Trophoblast cell (in vitro differentiated cells and primary cell): ENCODE data around the gene SLC9A1.

ENCODE experiments used
- DNase-seq, 2 donors: peaks; one replicate each; pipeline ENCODE4 v3.0.0-alpha.2; 2016
- H2AFZ ChIP-seq: 2 replicates; pipeline ENCODE4 v1.6.1; 2013; ENCODE audit warnings: low read length, moderate library complexity, mild to moderate bottlenecking; ENCODE audit not compliant: insufficient read depth, poor library complexity
- H2AK5ac ChIP-seq: 2 replicates; pipeline ENCODE4 v1.6.1; 2013; ENCODE audit warnings: mild to moderate bottlenecking, low read length
- H2BK120ac ChIP-seq: 2 replicates; pipeline ENCODE4 v1.6.1; 2013; ENCODE audit warnings: low read length, mild to moderate bottlenecking, moderate library complexity; ENCODE audit not compliant: insufficient read depth, poor library complexity
- H2BK12ac ChIP-seq: 2 replicates; pipeline ENCODE4 v1.6.1; 2013; ENCODE audit warnings: mild to moderate bottlenecking, low read length, moderate library complexity
- H2BK5ac ChIP-seq: 2 replicates; pipeline ENCODE4 v1.6.1; 2013; ENCODE audit warnings: low read length, low read depth, moderate library complexity, mild to moderate bottlenecking; ENCODE audit not compliant: poor library complexity
- H3K14ac ChIP-seq: 2 replicates; pipeline ENCODE4 v1.6.1; 2013; ENCODE audit warnings: mild to moderate bottlenecking, low read length
- H3K18ac ChIP-seq: 2 replicates; pipeline ENCODE4 v1.6.1; 2013; ENCODE audit warnings: mild to moderate bottlenecking, low read length
- H3K23ac ChIP-seq: 2 replicates; pipeline ENCODE4 v1.6.1; 2013; ENCODE audit warnings: low read length
- H3K27ac ChIP-seq: 2 replicates; pipeline ENCODE4 v1.5.1; 2013; ENCODE audit warnings: low read depth, mild to moderate bottlenecking, inconsistent platforms, low read length, moderate library complexity
- H3K27me3 ChIP-seq: 2 replicates; pipeline ENCODE4 v1.6.1; 2013; ENCODE audit warnings: inconsistent platforms, mild to moderate bottlenecking, low read length, moderate library complexity; ENCODE audit not compliant: insufficient read depth
- H3K36me3 ChIP-seq, 2 experiments: 1 replicate in 1 of 2; 2 replicates in 1 of 2; pipeline ENCODE4 v1.6.1; 2013; ENCODE audit warnings: low read length in 2 of 2, mild to moderate bottlenecking in 2 of 2, moderate library complexity in 1 of 2; ENCODE audit not compliant: insufficient read depth in 2 of 2, control insufficient read depth in 1 of 2
- H3K4ac ChIP-seq: 2 replicates; pipeline ENCODE4 v1.6.1; 2013; ENCODE audit warnings: low read depth, mild to moderate bottlenecking, low read length, moderate library complexity
- H3K4me1 ChIP-seq, 2 experiments: 1 replicate in 1 of 2; 2 replicates in 1 of 2; pipeline ENCODE4 v1.6.1; 2013; ENCODE audit warnings: low read length in 2 of 2, mild to moderate bottlenecking in 2 of 2, moderate library complexity in 1 of 2; ENCODE audit not compliant: insufficient read depth in 2 of 2, control insufficient read depth in 1 of 2
- H3K4me2 ChIP-seq: 2 replicates; pipeline ENCODE4 v1.6.1; 2013; ENCODE audit warnings: inconsistent platforms, mild to moderate bottlenecking, low read length, moderate library complexity
- H3K4me3 ChIP-seq: 2 replicates; pipeline ENCODE4 v1.5.1; 2013; ENCODE audit warnings: mild to moderate bottlenecking, low read depth, low read length, inconsistent platforms
- H3K79me1 ChIP-seq: one replicate; pipeline ENCODE4 v1.6.1; 2013; ENCODE audit warnings: low read length
- H3K79me2 ChIP-seq: 2 replicates; pipeline ENCODE4 v1.6.1; 2013; ENCODE audit warnings: low read length, mild to moderate bottlenecking; ENCODE audit not compliant: control insufficient read depth, insufficient read depth, poor library complexity
- H3K9ac ChIP-seq: 2 replicates; pipeline ENCODE4 v1.6.1; 2013; ENCODE audit warnings: mild to moderate bottlenecking, low read length
- H3K9me3 ChIP-seq: 2 replicates; pipeline ENCODE4 v1.6.1; 2013; ENCODE audit warnings: low read depth, mild to moderate bottlenecking, control low read depth, inconsistent platforms, low read length; ENCODE audit not compliant: insufficient read depth
- H4K12ac ChIP-seq: 2 replicates; pipeline ENCODE4 v1.6.1; 2013; ENCODE audit warnings: low read depth, mild to moderate bottlenecking, low read length, moderate library complexity
- H4K8ac ChIP-seq: 2 replicates; pipeline ENCODE4 v1.6.1; 2013; ENCODE audit warnings: low read depth, mild to moderate bottlenecking, low read length, moderate library complexity
- H4K91ac ChIP-seq: one replicate; pipeline ENCODE4 v1.6.1; 2013; ENCODE audit warnings: low read depth, mild to moderate bottlenecking, low read length, moderate library complexity
- WGBS: extraction: QIAGEN DNeasy Blood & Tissue Kit; methylation state at CpG from one replicate; pipeline ENCODE4 v1.1.7; 2013; ENCODE audit warnings: missing lambda C conversion rate; ENCODE audit not compliant: insufficient read length, insufficient coverage; ENCODE audit errors: extremely low coverage; 5-methylcytosine and 5-hydroxymethylcytosine counted together

Gene SLC9A1

DNA sequence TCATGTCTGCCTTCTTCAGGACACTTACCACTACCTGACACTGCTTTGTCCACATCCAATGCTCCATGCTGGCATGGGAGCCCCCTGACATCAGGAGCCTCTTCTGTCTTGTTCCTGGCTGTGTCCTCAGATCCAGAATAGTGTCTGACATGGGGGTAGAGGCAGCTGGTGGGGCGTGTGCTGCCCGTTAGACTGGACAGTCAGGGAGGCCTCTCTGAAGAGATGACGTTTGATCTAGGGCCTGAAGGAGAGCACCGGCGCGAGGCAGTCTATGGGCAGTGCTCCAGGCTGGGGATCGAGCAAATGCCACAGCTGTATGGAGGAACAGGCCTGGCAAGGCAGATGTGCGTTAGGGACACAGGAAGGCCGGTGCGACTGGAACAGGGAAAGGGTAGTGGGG is 16.6 kb downstream of the SLC9A1 start:
- Histone ChIP-seq H3K36me3 (peaks cover 11 to 17% of the 10 kb centered on the region in 2 experiments), H3K4me2 (no peak overlapping the region), H3K4ac (peak overlapping the region; percentile 47), H2AK5ac (peak overlapping the region; percentile 40), H4K12ac (no peak overlapping the region), H3K4me1 (peaks cover 37 to 47% of the 10 kb centered on the region in 2 experiments), H3K27ac (peak overlapping the region; percentile 62), H3K14ac (no peak overlapping the region), H3K23ac (no peak overlapping the region), H2BK5ac (peak overlapping the region; percentile 12), H3K79me1 (peaks cover 10% of the 10 kb centered on the region), H4K91ac (peak overlapping the region; percentile 22), H2BK120ac (peak overlapping the region; percentile 17), H3K79me2 (peaks cover 16% of the 10 kb centered on the region), H4K8ac (no peak overlapping the region), H3K9ac (no peak overlapping the region), H3K4me3 (no peak overlapping the region), H3K18ac (peak overlapping the region; percentile 24), H2AFZ (no peak overlapping the region), H3K27me3 (no peaks in the 10 kb centered on the region), H2BK12ac (peak overlapping the region; percentile 44), H3K9me3 (no peaks in the 10 kb centered on the region)
- peak; percentile 61 to 76 for DNase-seq
- no CpG with 5 or more reads among the region's 10 CpGs for WGBS

DNA sequence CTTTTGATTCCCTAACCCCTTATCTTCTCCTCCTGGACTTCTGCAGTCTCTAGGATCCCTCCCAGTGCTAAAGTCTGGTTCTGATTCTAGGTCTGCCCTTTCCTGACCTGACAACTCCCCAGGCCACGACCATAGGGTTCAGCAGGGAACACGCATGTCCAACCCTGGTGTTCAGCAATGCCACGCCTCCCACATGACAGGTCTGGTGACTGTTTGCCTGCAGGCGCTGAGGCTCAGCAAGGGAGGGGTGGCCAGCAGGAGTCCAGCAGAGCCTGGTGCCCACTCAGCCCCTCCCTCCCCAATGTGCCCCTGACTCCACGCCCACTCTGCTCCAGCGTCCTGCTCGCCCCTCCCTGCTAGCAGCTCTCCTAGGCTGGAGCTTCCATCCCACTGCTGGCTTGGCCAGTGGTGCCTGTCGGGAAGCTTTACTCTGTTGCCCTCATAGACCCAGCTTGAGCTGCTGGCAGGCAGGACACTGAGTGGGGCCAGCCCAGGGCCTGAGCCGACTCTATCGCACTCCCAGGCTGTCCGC is 17.3 kb downstream of the SLC9A1 start:
- Histone ChIP-seq H2AFZ (no peak overlapping the region), H3K79me2 (peaks cover 16% of the 10 kb centered on the region), H3K4me3 (no peak overlapping the region), H3K4ac (peak overlapping the region; percentile 47), H3K4me1 (peaks cover 35 to 43% of the 10 kb centered on the region in 2 experiments), H3K27ac (peak overlapping the region; percentile 62), H2BK5ac (no peak overlapping the region), H3K27me3 (no peaks in the 10 kb centered on the region), H3K23ac (no peak overlapping the region), H3K36me3 (peaks cover 11 to 20% of the 10 kb centered on the region in 2 experiments), H3K9me3 (no peaks in the 10 kb centered on the region), H3K79me1 (peaks cover 7% of the 10 kb centered on the region), H4K91ac (peak overlapping the region; percentile 22), H4K8ac (no peak overlapping the region), H2BK12ac (no peak overlapping the region), H2BK120ac (no peak overlapping the region), H2AK5ac (no peak overlapping the region), H4K12ac (no peak overlapping the region), H3K9ac (no peak overlapping the region), H3K14ac (no peak overlapping the region), H3K18ac (peak overlapping the region; percentile 24), H3K4me2 (peak overlapping the region; percentile 12)
- DNase-seq = peak; percentile 86 to 88
- WGBS = no CpG with 5 or more reads among the region's 11 CpGs

DNA sequence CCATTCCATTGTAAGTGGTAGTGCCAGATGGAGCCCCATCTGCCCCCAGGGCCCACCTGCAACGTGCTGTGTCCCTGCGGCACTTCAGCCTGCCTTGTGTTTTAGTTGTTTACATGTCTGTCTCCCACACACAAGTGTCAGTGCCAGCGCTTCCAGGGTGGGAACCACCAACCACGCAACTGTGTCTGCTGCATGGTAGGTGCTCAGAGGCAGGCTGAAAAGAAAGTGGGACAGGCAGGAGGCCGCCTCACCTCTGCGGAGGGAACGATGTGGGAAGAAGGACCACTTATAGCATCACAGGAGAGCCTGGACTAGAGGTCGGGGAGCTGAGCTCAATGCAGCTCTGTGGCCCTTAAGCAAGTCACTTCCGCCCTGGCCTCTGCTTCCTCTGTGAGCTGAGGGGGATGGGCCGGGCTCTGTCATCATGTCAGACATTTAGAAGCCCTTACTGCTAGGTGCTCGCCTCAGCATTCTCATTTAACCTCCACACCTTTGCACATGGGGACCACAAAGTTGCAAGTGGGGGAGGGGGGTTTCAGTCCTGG is 17.9 kb downstream of the SLC9A1 start:
- Histone ChIP-seq H3K27me3 (no peaks in the 10 kb centered on the region), H3K9me3 (no peaks in the 10 kb centered on the region), H2BK12ac (no peak overlapping the region), H3K79me2 (peaks cover 16% of the 10 kb centered on the region), H3K18ac (peak overlapping the region; percentile 53), H3K4me1 (peaks cover 33 to 40% of the 10 kb centered on the region in 2 experiments), H2BK5ac (no peak overlapping the region), H3K23ac (no peak overlapping the region), H4K8ac (no peak overlapping the region), H2AK5ac (peak overlapping the region; percentile 31), H4K12ac (no peak overlapping the region), H3K4me3 (no peak overlapping the region), H3K79me1 (peaks cover 7% of the 10 kb centered on the region), H3K4ac (no peak overlapping the region), H4K91ac (peak overlapping the region; percentile 20), H3K36me3 (peaks cover 11 to 20% of the 10 kb centered on the region in 2 experiments), H2BK120ac (no peak overlapping the region), H2AFZ (no peak overlapping the region), H3K4me2 (peak overlapping the region; percentile 12), H3K9ac (no peak overlapping the region), H3K27ac (peak overlapping the region; percentile 50), H3K14ac (no peak overlapping the region)
- no peak for DNase-seq
- no CpG with 5 or more reads among the region's 11 CpGs for WGBS

DNA sequence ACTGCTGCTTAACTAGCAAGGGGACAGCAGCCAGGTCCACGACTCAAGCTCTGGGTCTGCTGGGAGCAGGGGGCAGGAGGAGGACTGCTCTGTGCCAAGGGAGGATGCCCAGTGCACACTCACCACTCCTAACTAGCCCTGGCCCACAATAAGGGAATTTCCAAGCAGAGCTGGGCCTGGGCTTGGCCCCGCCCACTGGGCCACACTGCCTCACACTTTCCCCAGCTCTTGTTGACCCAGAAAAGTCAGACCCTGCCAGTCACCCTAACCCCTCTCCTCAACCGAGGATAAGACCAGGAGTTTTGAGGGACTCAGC is 18.7 kb downstream of the SLC9A1 start:
- DNase-seq = no peak
- Histone ChIP-seq H3K79me2 (peaks cover 13% of the 10 kb centered on the region), H3K9ac (no peak overlapping the region), H3K27ac (no peak overlapping the region), H2AK5ac (no peak overlapping the region), H2BK5ac (no peak overlapping the region), H3K4me2 (no peak overlapping the region), H4K12ac (no peak overlapping the region), H3K27me3 (no peaks in the 10 kb centered on the region), H3K14ac (no peak overlapping the region), H2AFZ (no peak overlapping the region), H3K4ac (peak overlapping the region; percentile 51), H3K4me1 (peaks cover 27 to 31% of the 10 kb centered on the region in 2 experiments), H3K4me3 (no peak overlapping the region), H3K79me1 (peaks cover 7% of the 10 kb centered on the region), H3K36me3 (peaks cover 11 to 20% of the 10 kb centered on the region in 2 experiments), H4K91ac (no peak overlapping the region), H3K23ac (no peak overlapping the region), H3K18ac (peak overlapping the region; percentile 28), H3K9me3 (no peaks in the 10 kb centered on the region), H2BK12ac (no peak overlapping the region), H4K8ac (no peak overlapping the region), H2BK120ac (no peak overlapping the region)
- no CpG with 5 or more reads among the region's 3 CpGs for WGBS
